Astrocyte of the spinal cord (primary cell): ENCODE results near the gene GBF1.
"Not testable (repeated sequence)": the region's sequence is repeated elsewhere in the genome, so short reads cannot be mapped to it uniquely, and the experiment has no call there.

ENCODE experiments used
- DNase-seq: peaks from one replicate; pipeline ENCODE4 v3.0.0; 2011; ENCODE audit warnings: low read depth, low spot score
- H3K4me3 ChIP-seq: 2 replicates; pipeline ENCODE4 v1.5.1; 2011; ENCODE audit warnings: low read depth, mild to moderate bottlenecking, low read length, moderate library complexity
- in situ Hi-C: cut with HindIII; loops from 2 replicates; pipeline ENCODE4 v1.10.0; 2017; ENCODE audit warnings: low sequenced_read_pairs
- TF ChIP-seq, protein P1 (sequence below): IDR thresholded peaks from 2 replicates; pipeline ENCODE4 v1.5.1; 2012; ENCODE audit warnings: low read depth, mild to moderate bottlenecking, low read length, inconsistent platforms

Gene GBF1

DNA sequence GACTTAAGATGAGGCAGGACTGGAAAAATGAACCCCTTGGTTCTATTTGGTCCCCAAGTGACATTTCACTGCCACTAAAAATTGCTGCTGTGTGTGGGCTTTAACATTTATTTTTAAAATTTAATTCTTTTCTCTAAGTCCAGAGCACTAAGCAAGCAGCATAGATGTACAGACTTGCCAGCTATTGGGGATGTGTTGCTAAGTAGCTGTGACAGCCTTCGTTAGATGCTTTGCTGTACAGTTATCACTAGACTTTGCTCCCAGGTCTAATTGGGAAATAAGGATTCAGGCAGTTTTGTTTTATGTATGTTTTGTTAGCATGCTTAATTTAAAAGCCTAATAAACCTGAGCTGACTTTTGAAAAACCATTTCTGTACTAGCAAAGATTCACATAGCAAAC, 51.8 kb downstream of the GBF1 start:
- TF ChIP-seq, protein P1, sequence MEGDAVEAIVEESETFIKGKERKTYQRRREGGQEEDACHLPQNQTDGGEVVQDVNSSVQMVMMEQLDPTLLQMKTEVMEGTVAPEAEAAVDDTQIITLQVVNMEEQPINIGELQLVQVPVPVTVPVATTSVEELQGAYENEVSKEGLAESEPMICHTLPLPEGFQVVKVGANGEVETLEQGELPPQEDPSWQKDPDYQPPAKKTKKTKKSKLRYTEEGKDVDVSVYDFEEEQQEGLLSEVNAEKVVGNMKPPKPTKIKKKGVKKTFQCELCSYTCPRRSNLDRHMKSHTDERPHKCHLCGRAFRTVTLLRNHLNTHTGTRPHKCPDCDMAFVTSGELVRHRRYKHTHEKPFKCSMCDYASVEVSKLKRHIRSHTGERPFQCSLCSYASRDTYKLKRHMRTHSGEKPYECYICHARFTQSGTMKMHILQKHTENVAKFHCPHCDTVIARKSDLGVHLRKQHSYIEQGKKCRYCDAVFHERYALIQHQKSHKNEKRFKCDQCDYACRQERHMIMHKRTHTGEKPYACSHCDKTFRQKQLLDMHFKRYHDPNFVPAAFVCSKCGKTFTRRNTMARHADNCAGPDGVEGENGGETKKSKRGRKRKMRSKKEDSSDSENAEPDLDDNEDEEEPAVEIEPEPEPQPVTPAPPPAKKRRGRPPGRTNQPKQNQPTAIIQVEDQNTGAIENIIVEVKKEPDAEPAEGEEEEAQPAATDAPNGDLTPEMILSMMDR, result no peak
- DNase-seq, result no peak
- in situ Hi-C loops, result no loop called here
- no peak overlapping the region for H3K4me3 ChIP-seq

GRCh38 chr10:102298899-102299298, 53.6 kb downstream of the GBF1 start:
- DNase-seq, result no peak
- in situ Hi-C loops, result no loop called here
- TF ChIP-seq, protein P1, result no peak
- no peak overlapping the region for H3K4me3 ChIP-seq

GRCh38 chr10:102299873-102300272, 54.5 kb downstream of the GBF1 start:
- TF ChIP-seq, protein P1, result no peak
- in situ Hi-C loops, result no loop called here
- H3K4me3 ChIP-seq, result no peak overlapping the region
- DNase-seq, result peak; percentile 76

- H3K4me3 ChIP-seq, result no peak overlapping the region
- peak; percentile 86 for DNase-seq
- in situ Hi-C loops, result no loop called here
Measured at GRCh38 chr10:102300278-102300843, 55.0 kb downstream of the GBF1 start.

DNA sequence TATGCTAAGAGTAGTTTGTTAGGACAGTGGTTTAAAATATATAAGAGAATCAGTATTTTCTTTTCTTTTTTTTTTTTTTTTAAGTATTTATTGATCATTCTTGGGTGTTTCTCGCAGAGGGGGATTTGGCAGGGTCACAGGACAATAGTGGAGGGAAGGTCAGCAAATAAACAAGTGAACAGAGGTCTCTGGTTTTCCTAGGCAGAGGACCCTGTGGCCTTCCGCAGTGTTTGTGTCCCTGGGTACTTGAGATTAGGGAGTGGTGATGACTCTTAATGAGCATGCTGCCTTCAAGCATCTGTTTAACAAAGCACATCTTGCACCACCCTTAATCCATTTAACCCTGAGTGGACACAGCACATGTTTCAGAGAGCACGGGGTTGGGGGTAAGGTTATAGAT, 55.6 kb downstream of the GBF1 start:
- H3K4me3 ChIP-seq, in situ Hi-C loops, DNase-seq: not testable (repeated sequence)

More at GRCh38 chr10:102300278-102300843, 55.0 kb downstream of the GBF1 start:
- TF ChIP-seq, protein P1, result no peak

DNA sequence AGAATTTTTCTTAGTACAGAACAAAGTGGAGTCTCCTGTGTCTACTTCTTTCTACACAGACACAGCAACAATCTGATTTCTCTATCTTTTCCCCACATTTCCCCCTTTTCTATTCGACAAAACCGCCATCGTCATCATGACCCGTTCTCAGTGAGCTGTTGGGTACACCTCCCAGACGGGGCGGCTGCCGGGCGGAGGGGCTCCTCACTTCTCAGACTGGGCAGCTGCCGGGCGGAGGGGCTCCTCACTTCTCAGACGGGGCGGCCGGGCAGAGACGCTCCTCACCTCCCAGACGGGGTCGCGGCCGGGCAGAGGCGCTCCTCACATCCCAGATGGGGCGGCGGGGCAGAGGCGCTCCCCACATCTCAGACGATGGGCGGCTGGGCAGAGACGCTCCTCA, 56.0 kb downstream of the GBF1 start:
- H3K4me3 ChIP-seq, in situ Hi-C loops, DNase-seq: not testable (repeated sequence)

GRCh38 chr10:102302611-102303010, 57.3 kb downstream of the GBF1 start:
- in situ Hi-C loops, result no loop called here
- no peak for DNase-seq
- no peak overlapping the region for H3K4me3 ChIP-seq
- TF ChIP-seq, protein P1, result no peak

DNA sequence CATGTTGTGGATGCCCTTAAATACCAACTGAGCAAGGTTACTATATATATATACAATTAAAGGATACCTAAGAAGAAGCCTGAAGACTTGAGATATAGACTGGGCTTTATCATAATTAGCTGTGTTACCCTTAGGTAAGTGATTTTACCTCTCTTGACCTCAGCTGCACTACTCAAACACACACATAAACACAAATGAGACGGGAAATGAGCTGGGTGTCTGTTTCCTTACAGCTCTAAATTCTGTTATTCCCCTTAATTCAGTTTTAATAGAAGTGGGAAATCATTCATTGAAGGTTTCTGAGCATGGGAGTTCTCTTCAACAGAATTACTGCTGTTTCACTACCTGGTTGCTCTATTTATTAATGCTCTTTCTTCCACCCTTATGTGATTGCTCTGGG, 60.7 kb downstream of the GBF1 start:
- TF ChIP-seq, protein P1, result no peak
- in situ Hi-C loops, result no loop called here
- no peak overlapping the region for H3K4me3 ChIP-seq
- DNase-seq, result no peak
